ENCODE measurements around the gene NME8. TPM values are rescaled to one million over a fixed set of nuclear protein-coding genes. Genes with fewer than 3 reads are reported as not detected.
A peak's percentile ranks its signal among the peaks of the same experiment; 100 is the strongest.
"Not testable (repeated sequence)": the region's sequence is repeated elsewhere in the genome, so short reads cannot be mapped to it uniquely, and the experiment has no call there.

NME8 gene, protein sequence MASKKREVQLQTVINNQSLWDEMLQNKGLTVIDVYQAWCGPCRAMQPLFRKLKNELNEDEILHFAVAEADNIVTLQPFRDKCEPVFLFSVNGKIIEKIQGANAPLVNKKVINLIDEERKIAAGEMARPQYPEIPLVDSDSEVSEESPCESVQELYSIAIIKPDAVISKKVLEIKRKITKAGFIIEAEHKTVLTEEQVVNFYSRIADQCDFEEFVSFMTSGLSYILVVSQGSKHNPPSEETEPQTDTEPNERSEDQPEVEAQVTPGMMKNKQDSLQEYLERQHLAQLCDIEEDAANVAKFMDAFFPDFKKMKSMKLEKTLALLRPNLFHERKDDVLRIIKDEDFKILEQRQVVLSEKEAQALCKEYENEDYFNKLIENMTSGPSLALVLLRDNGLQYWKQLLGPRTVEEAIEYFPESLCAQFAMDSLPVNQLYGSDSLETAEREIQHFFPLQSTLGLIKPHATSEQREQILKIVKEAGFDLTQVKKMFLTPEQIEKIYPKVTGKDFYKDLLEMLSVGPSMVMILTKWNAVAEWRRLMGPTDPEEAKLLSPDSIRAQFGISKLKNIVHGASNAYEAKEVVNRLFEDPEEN
- 1 to 10 TPM in 2 of 5 experiments, not detected in 3; 2.7 to 5.5 TPM for total RNA-seq
- polyA plus RNA-seq: not detected
- total RNA-seq: not detected

GRCh38 chr7:37848297-37848696 lies at the start of gene NME8:
Gene NME8, plus strand, starts transcription at chr7:37848597. Its CDS starts 1,670 bp downstream, at chr7:37850267.
- H3K4me1 Mint-ChIP-seq: no peaks in the 10 kb centered on the region
- no peak within 1 kb of the TSS for H3K4me3 Mint-ChIP-seq
- H3K4me3 ChIP-seq (ENCODE audit: low read length): no peak within 1 kb of the TSS
- H3K36me3 Mint-ChIP-seq: no peaks in the 10 kb centered on the region
- H3K9me3 ChIP-seq (ENCODE audit: control insufficient read depth in 2 of 3, low read length in 3 of 3): no peaks in the 10 kb centered on the region
- no peaks in the 10 kb centered on the region for H3K36me3 ChIP-seq (ENCODE audit: control insufficient read depth in 2 of 3, insufficient read depth in 3 of 3, low read length in 3 of 3)
- peaks cover 0 to 22% (median 7%) of the 10 kb centered on the region in 11 donors for H3K9me3 Mint-ChIP-seq
- no peak within 1 kb of the TSS for H3K27ac Mint-ChIP-seq
- no peaks in the 10 kb centered on the region for H3K27me3 ChIP-seq (ENCODE audit: control insufficient read depth in 2 of 2, insufficient read depth in 2 of 2, low read length in 2 of 2)
- intact Hi-C loops (cut with micrococcal nuclease): no loop called here
- ATAC-seq (no peak), DNase-seq (no peak)
- H3K4me1 ChIP-seq (ENCODE audit: control insufficient read depth in 2 of 2, insufficient read depth in 2 of 2, low read length in 2 of 2): no peaks in the 10 kb centered on the region
- H3K27me3 Mint-ChIP-seq: peaks cover 0 to 23% (median 9%) of the 10 kb centered on the region in 5 donors
- no peak within 1 kb of the TSS for H3K27ac ChIP-seq (ENCODE audit: low read depth, low read length)
- POLR2A ChIA-PET: no interaction called here
- CTCF ChIA-PET: no interaction called here

DNA sequence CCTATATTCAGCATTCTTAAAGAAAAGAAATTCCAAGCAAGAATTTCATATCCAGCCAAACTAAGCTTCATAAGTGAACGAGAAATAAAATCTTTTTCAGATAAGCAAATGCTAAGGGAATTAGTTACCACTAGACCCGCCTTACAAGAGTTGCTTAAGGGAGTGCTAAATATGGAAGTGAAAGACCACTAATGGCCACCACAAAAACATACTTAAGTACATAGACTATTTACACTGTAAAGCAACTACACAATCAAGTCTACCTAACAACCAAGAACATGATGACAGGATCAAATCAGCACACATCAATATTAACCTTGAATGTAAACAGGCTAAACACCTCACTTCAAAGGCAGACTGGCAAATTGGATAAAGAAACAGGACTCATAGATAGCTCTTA lies 42.2 kb upstream of the NME8 start:
- H3K4me1 ChIP-seq (ENCODE audit: control insufficient read depth in 2 of 2, insufficient read depth in 2 of 2, low read length in 2 of 2): no peaks in the 10 kb centered on the region
- ChIA-PET POLR2A (no interaction called here), CTCF (no interaction called here)
- H3K9me3 ChIP-seq (ENCODE audit: control insufficient read depth in 2 of 3, low read length in 3 of 3): no peaks in the 10 kb centered on the region
- ATAC-seq: no peak
- Mint-ChIP-seq H3K27ac (no peak overlapping the region), H3K27me3 (peaks cover 8 to 28% (median 24%) of the 10 kb centered on the region in 5 donors), H3K9me3 (peaks cover 0 to 15% (median 4%) of the 10 kb centered on the region in 11 donors), H3K4me1 (no peaks in the 10 kb centered on the region), H3K36me3 (peaks cover 0 to 4% (median 0%) of the 10 kb centered on the region in 5 donors), H3K4me3 (no peak overlapping the region)
- no peak overlapping the region for H3K4me3 ChIP-seq (ENCODE audit: low read length)
- no peak overlapping the region for H3K27ac ChIP-seq (ENCODE audit: low read depth, low read length)
- DNase-seq: no peak
- intact Hi-C loops (cut with micrococcal nuclease): no loop called here
- H3K36me3 ChIP-seq (ENCODE audit: control insufficient read depth in 2 of 3, insufficient read depth in 3 of 3, low read length in 3 of 3): no peaks in the 10 kb centered on the region
- peaks cover 0 to 5% of the 10 kb centered on the region in 2 donors for H3K27me3 ChIP-seq (ENCODE audit: control insufficient read depth in 2 of 2, insufficient read depth in 2 of 2, low read length in 2 of 2)

GRCh38 chr7:37812161-37812580 lies 36.2 kb upstream of the NME8 start:
- H3K4me1 Mint-ChIP-seq; H3K27ac ChIP-seq (ENCODE audit: low read depth, low read length); CTCF ChIA-PET; intact Hi-C loops (cut with micrococcal nuclease); H3K9me3 ChIP-seq (ENCODE audit: control insufficient read depth in 2 of 3, low read length in 3 of 3); H3K36me3 ChIP-seq (ENCODE audit: control insufficient read depth in 2 of 3, insufficient read depth in 3 of 3, low read length in 3 of 3); POLR2A ChIA-PET; H3K9me3 Mint-ChIP-seq; H3K27me3 ChIP-seq (ENCODE audit: control insufficient read depth in 2 of 2, insufficient read depth in 2 of 2, low read length in 2 of 2); H3K4me3 Mint-ChIP-seq; H3K4me1 ChIP-seq (ENCODE audit: control insufficient read depth in 2 of 2, insufficient read depth in 2 of 2, low read length in 2 of 2); ATAC-seq; H3K4me3 ChIP-seq (ENCODE audit: low read length); DNase-seq; H3K27ac Mint-ChIP-seq; H3K36me3 Mint-ChIP-seq: not testable (repeated sequence)
- peaks cover 0 to 14% (median 0%) of the 10 kb centered on the region in 5 donors for H3K27me3 Mint-ChIP-seq

GRCh38 chr7:37815671-37816371 lies 32.6 kb upstream of the NME8 start:
- Histone ChIP-seq H3K36me3 (ENCODE audit: control insufficient read depth in 2 of 3, insufficient read depth in 3 of 3, low read length in 3 of 3) (no peaks in the 10 kb centered on the region), H3K9me3 (ENCODE audit: control insufficient read depth in 2 of 3, low read length in 3 of 3) (no peaks in the 10 kb centered on the region), H3K27me3 (ENCODE audit: control insufficient read depth in 2 of 2, insufficient read depth in 2 of 2, low read length in 2 of 2) (no peaks in the 10 kb centered on the region), H3K4me1 (ENCODE audit: control insufficient read depth in 2 of 2, insufficient read depth in 2 of 2, low read length in 2 of 2) (no peaks in the 10 kb centered on the region), H3K4me3 (ENCODE audit: low read length) (no peak overlapping the region), H3K27ac (ENCODE audit: low read depth, low read length) (no peak overlapping the region)
- Mint-ChIP-seq H3K4me1 (peaks cover 0 to 5% (median 0%) of the 10 kb centered on the region in 7 donors), H3K9me3 (no peaks in the 10 kb centered on the region), H3K27me3 (peaks cover 0 to 15% (median 0%) of the 10 kb centered on the region in 5 donors), H3K4me3 (no peak overlapping the region), H3K36me3 (no peaks in the 10 kb centered on the region), H3K27ac (no peak overlapping the region)
- intact Hi-C loops (cut with micrococcal nuclease): no loop called here
- DNase-seq (no peak), ATAC-seq (peak; percentile 41)
- POLR2A ChIA-PET: no interaction called here
- CTCF ChIA-PET: no interaction called here

DNA sequence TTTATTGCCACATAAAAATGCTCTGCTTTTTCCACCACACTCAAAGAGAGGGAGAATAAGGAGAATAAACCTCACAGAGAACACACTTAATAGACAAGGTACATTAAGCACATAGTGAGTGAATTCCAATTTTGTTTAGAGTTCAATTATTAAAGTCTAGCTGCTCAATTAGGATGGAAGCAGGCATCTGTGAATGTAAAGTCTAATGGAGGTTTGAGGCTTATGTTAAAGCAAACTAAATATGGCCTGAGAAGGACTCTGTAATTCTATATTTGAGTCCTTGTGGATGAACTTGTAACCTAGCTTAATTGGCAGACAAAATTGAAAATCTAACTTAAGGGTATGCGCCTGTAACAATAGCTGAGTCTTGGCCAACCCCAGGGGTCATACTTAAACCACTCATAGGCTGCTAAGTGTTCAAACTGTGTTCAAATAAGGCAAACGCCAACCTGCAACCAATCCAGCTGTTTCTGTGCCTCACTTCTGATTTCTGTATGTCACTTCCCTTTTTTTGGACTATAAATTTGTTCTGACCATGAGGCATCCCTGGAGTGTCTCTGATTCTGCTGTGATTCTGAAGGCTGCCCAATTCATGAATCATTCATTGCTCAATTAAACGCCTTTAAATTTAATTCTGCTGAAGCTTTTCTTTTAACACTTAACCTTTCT lies 31.3 kb upstream of the NME8 start:
- Histone ChIP-seq H3K36me3 (ENCODE audit: control insufficient read depth in 2 of 3, insufficient read depth in 3 of 3, low read length in 3 of 3) (no peaks in the 10 kb centered on the region), H3K27me3 (ENCODE audit: control insufficient read depth in 2 of 2, insufficient read depth in 2 of 2, low read length in 2 of 2) (no peaks in the 10 kb centered on the region), H3K27ac (ENCODE audit: low read depth, low read length) (no peak overlapping the region), H3K4me3 (ENCODE audit: low read length) (no peak overlapping the region), H3K9me3 (ENCODE audit: control insufficient read depth in 2 of 3, low read length in 3 of 3) (no peaks in the 10 kb centered on the region), H3K4me1 (ENCODE audit: control insufficient read depth in 2 of 2, insufficient read depth in 2 of 2, low read length in 2 of 2) (no peaks in the 10 kb centered on the region)
- Mint-ChIP-seq H3K9me3 (no peaks in the 10 kb centered on the region), H3K4me1 (peaks cover 0 to 4% (median 0%) of the 10 kb centered on the region in 7 donors), H3K4me3 (no peak overlapping the region), H3K36me3 (no peaks in the 10 kb centered on the region), H3K27ac (no peak overlapping the region), H3K27me3 (peaks cover 0 to 14% (median 0%) of the 10 kb centered on the region in 5 donors)
- POLR2A ChIA-PET: no interaction called here
- intact Hi-C loops (cut with micrococcal nuclease): no loop called here
- CTCF ChIA-PET: no interaction called here
- DNase-seq: no peak
- ATAC-seq: no peak

DNA sequence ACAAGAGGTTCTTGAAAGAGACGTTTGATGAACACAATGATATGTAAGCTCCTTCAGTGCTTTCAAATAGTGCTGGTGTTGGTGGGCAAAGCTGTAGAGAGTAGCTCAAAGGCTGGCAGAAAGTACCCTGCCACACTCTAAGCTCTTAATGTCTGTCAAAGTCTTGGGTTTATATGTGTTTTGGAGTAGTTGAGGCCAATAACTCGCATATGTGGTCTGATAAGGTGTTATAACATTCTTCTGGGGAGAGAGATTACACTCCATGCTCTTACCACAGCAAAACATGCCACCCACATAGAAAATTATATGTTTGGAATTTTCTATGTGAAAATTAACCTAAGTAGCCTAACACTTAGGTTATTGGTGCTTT lies 30.8 kb upstream of the NME8 start:
- CTCF ChIA-PET: no interaction called here

More for the DNA sequence above, 30.8 kb upstream of the NME8 start:
- Mint-ChIP-seq H3K27ac (no peak overlapping the region), H3K4me1 (peaks cover 0 to 4% (median 0%) of the 10 kb centered on the region in 7 donors), H3K4me3 (no peak overlapping the region), H3K36me3 (no peaks in the 10 kb centered on the region), H3K27me3 (peaks cover 0 to 17% (median 3%) of the 10 kb centered on the region in 5 donors), H3K9me3 (no peaks in the 10 kb centered on the region)
- ATAC-seq: no peak
- no peak for DNase-seq
- POLR2A ChIA-PET: no interaction called here
- H3K4me3 ChIP-seq (ENCODE audit: low read length): no peak overlapping the region
- no peaks in the 10 kb centered on the region for H3K9me3 ChIP-seq (ENCODE audit: control insufficient read depth in 2 of 3, low read length in 3 of 3)
- no peaks in the 10 kb centered on the region for H3K4me1 ChIP-seq (ENCODE audit: control insufficient read depth in 2 of 2, insufficient read depth in 2 of 2, low read length in 2 of 2)
- H3K27ac ChIP-seq (ENCODE audit: low read depth, low read length): no peak overlapping the region
- no peaks in the 10 kb centered on the region for H3K36me3 ChIP-seq (ENCODE audit: control insufficient read depth in 2 of 3, insufficient read depth in 3 of 3, low read length in 3 of 3)
- no peaks in the 10 kb centered on the region for H3K27me3 ChIP-seq (ENCODE audit: control insufficient read depth in 2 of 2, insufficient read depth in 2 of 2, low read length in 2 of 2)
- intact Hi-C loops (cut with micrococcal nuclease): no loop called here
